IPS-NIHi11 (cell line): ENCODE measurements around the gene ANAPC2.

Experiments
- DNase-seq: peaks from one replicate; pipeline ENCODE4 v3.0.0; 2012; ENCODE audit warnings: mixed read lengths, low spot score

Gene ANAPC2

DNA sequence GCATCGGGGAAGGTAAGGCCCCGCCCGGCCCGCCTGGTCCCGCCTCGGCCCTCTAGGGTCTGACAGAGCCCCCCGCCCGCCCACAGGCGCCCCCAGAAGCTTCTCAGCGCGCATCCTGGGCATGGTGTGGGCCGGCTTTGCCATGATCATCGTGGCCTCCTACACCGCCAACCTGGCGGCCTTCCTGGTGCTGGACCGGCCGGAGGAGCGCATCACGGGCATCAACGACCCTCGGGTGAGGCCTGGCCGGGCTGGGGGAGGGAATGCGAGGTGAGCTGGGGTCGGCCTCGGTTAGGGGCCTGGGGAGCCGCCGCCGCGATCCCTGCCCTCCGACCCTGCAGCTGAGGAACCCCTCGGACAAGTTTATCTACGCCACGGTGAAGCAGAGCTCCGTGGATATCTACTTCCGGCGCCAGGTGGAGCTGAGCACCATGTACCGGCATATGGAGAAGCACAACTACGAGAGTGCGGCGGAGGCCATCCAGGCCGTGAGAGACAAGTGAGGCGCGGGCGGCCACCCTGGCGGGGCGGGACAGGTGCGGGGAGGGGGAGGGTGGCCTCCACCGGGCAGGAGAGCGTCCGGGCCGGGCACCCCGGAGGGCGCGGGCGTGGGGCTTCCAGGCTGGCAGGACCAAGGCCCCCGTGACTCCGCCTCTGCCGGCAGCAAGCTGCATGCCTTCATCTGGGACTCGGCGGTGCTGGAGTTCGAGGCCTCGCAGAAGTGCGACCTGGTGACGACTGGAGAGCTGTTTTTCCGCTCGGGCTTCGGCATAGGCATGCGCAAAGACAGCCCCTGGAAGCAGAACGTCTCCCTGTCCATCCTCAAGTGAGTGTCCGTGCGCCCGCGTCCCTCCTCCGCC, 25.6 kb downstream of the ANAPC2 start:
- DNase-seq: peak; percentile 50

DNA sequence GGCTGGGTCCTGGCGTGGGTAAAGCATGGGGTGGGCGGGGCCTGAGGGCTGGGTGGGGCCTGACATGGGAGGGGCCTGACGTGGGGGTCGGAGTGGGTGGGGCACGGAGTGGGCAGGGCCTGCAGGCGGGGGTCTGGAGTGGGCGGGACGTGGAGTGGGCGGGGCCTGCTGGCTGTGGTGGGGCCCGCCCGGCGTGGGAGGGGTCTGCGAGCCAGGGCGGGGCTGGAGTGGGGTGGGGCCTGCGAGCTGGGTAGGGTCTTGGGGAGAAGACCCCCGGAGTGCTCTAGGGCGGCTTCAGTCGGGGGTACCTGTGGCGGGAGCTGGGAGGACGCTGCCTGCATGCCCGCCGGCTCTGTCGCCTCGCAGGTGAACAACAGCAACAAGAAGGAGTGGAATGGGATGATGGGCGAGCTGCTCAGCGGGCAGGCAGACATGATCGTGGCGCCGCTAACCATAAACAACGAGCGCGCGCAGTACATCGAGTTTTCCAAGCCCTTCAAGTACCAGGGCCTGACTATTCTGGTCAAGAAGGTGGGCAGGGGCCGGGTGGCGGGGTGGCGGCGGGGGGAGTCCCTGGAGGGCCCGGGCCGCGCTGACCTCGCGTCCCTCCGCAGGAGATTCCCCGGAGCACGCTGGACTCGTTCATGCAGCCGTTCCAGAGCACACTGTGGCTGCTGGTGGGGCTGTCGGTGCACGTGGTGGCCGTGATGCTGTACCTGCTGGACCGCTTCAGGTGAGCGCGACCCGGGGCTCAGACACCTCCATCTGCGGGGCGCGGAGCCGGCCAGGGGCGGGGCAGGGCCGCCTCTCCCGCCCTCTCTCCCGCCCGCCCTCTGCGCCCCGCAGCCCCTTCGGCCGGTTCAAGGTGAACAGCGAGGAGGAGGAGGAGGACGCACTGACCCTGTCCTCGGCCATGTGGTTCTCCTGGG, 26.5 kb downstream of the ANAPC2 start:
- peak; percentile 88 for DNase-seq

DNA sequence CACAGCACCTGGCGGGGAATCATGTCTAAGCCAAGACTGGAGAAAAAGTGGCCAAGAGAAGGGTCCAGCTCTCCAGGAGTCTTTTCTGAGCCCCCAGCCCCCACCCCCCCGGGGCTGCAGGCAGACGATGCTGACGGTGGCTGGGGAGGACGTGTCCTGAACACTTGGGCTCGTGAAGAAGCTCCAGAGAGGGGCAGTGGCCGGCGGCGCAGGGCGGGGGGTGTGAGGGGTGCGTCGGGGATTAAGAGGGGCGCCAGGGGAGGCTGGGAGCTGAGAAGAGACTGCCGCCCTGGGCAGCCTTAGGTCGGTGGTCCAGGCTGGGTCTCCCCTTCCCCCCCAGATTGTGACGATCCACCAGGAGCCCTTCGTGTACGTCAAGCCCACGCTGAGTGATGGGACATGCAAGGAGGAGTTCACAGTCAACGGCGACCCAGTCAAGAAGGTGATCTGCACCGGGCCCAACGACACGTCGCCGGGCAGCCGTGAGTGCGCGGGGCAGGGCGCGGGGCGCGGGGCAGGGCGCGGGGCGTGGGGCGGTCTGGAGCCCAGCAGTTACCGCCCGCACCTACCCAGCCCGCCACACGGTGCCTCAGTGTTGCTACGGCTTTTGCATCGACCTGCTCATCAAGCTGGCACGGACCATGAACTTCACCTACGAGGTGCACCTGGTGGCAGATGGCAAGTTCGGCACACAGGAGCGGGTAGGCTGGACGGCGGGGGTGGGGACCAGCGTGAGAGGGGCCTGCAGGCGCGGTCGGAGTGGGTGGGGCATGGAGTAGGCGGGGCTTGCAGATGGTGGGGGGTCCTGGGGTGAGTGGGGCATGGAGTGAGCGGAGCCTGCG, 27.4 kb downstream of the ANAPC2 start:
- no peak for DNase-seq

DNA sequence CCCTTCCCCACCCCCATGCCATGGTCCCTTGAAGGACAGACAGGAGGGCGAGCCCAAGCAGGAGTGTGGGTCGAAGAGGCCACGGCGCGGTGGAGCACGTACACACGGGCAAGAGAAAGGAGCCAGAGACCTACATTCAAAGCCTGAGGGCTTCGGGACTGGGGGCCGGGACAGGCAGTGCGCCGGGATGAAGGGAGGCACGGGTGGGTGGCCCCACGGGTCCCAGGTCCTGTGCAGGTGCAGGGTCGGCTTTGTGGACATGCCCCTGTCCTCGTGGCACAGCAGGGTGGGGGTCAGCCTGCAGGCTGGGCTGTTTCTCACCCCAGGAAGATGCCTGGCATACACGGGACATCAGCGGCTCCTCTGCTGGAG, 28.3 kb downstream of the ANAPC2 start:
- no peak for DNase-seq

DNA sequence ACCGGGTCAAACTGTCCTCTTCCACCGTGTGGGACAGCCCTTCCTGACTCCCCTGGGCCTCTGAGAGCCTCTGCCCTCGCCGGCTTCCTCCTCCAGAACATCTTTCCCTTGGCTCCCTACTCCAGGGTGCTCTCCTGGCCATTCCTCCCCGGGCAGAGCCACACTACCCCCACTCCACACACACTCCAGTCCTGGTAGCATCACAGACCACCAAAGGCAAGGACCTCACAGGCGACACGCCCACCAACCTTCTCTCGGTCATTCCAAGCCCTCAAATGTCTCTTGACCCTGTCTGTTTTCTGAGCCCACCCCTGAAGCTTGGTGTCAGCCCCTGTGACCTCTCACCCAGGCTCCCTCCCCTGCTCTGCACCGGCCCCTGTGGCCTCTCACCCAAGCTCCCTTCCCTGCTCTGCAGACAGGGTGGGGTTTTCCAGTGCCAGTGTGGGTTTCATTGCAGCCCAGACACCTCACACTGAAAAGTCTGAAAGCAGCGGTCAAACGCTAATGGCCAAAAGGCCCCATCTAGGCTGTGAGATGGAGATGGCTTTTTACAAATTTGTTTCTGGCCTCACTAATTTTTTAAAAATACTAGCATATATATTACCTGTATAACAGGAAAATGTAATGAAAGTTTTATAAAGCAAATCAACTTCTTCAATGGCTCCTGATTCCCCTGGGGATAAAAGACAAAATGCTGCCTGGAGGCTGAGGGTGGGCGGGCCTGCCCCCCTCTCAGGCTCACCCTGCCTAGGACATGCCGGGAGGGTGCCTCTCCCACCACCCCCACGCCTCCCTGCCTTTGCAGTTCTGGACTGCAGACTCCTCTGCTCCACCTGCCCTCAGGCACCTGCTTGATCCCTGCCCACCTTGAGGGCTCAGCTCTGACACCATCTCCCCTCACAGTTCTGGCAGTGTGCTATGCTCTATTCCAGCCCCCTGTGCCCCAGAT, 29.0 kb downstream of the ANAPC2 start:
- no peak for DNase-seq

DNA sequence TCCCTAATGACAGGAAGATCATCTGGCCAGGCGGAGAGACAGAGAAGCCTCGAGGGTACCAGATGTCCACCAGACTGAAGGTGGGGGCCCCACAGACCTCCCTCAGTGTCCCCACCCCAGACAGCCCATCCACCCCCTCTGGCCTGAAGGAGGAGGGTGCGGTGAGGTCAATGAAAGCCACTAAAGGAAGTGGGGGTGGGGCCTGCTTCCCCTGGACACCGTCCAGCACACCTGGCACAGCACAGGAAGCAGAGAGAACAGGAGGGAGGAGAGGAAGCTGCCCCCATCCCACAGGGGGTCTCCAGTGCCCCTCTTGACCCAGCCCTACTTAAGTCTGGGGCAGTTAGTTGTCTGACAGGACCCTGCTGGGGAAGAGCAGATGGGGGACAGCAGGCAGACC, 29.7 kb downstream of the ANAPC2 start:
- DNase-seq: no peak

DNA sequence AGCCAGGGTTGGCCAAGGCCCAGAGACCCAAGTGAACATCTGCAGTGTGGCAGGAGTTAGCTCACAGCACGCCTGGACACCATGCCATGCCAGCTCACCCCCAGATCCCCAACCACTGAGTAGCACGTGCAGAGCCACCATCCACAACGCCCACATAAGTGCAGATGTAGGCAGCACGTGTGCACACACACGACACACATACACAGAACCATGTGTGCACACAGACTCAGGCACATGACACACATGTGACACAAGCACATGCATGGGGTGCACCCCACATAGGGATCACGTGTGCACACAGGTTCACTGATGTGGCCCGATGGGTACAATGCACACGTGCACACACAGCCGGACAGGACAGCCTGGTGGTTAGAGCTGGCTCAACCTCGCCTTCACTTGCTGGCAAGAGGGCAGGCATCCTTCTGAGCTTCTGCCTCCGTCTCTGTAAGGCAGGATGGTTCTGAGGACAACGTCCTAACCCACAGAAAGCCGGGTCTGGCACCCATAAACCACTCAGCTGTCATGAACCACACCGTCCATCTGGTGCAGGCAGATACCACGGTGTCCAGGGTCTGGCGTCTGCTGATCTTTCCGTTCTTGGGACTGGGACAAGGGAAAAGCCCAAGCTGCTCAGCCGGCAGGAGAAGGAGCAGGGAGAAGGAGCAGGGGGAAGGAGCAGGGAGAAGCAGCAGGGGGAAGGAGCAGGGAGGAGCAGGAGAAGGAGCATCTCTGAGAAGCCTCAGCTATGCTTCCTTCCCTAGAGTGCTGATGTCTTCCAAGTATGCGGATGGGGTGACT, 30.5 kb downstream of the ANAPC2 start:
- no peak for DNase-seq

DNA sequence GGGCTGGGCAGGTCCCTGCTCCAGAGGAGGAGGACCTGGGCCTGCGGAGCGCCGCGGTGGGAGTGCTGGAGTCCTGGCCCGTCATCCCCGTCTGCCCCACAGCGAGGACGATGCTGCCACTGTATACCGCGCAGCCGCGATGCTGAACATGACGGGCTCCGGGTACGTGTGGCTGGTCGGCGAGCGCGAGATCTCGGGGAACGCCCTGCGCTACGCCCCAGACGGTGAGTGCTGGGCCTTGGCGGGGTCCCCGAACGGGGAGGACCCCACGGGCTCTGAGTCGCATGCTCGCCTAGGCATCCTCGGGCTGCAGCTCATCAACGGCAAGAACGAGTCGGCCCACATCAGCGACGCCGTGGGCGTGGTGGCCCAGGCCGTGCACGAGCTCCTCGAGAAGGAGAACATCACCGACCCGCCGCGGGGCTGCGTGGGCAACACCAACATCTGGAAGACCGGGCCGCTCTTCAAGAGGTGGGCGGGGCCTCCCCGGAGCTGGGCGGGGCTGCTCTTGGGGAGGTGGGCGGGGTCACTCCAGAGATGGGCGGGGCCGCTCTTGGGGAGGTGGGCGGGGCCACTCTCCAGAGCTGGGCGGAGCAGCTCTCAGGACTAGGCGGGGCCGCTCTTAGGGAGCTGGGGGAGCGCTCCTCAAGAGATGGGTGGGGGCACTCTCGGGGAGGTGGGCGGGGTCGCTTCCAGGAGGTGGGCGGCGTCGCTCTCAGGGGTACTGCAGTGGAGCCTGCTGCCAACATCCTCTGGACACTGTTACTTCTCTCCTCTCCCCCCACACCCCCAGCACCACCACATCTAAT, 31.6 kb downstream of the ANAPC2 start:
- peak; percentile 81 for DNase-seq

DNA sequence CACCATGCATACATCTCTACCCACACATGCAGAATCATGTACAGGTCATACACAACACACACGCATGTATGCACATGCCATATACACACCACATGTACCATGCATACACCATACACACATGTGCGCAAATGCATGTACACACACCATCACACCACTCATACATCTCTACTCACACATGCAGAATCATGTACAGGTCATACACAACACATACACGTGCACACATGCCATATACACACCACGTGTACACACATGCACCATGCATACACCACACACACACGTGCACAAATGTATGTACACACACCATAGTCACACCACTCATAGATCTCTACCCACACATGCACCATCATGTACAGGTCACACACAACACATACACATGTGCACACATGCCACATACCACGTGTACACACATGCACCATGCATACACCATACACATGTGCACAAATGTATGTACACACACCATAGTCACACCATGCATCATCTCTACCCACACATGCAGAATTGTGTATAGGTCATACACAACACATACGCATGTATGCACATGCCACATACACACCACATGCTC, 35.4 kb downstream of the ANAPC2 start:
- DNase-seq: no peak

DNA sequence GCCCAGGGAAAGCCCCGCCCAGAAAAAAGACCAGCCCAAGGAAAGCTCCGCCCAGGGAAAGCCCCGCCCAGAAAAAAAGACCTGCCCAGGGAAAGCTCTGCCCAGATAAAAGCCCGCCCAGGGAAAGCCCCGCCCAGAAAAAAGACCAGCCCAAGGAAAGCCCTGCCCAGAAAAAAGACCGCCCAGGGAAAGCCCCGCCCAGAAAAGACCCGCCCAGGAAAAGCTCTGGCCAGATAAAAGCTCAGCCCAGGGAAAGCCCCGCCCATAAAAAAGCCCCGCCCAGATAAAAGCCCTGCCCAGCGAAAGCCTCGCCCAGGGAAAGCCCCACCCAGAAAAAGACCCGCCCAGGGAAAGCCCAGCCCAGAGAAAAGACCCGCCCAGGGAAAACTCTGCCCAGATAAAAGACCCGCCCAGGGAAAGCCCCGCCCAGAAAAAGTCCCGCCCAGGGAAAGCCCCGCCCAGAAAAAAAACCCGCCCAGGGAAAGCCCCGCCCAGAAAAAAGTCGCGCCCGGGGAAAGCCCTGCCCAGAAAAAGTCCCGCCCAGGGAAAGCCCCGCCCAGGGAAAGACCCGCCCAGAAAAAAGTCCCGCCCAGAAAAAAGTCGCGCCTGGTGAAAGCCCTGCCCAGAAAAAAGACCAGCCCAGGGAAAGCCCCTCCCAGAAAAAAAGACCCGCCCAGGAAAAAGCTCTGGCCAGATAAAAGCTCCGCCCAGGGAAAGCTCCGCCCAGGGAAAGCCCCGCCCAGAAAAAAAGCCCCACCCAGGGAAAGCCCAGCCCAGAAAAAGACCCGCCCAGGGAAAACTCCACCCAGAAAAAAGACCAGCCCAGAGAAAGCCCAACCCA, 37.5 kb downstream of the ANAPC2 start:
- DNase-seq: peak; percentile 62

DNA sequence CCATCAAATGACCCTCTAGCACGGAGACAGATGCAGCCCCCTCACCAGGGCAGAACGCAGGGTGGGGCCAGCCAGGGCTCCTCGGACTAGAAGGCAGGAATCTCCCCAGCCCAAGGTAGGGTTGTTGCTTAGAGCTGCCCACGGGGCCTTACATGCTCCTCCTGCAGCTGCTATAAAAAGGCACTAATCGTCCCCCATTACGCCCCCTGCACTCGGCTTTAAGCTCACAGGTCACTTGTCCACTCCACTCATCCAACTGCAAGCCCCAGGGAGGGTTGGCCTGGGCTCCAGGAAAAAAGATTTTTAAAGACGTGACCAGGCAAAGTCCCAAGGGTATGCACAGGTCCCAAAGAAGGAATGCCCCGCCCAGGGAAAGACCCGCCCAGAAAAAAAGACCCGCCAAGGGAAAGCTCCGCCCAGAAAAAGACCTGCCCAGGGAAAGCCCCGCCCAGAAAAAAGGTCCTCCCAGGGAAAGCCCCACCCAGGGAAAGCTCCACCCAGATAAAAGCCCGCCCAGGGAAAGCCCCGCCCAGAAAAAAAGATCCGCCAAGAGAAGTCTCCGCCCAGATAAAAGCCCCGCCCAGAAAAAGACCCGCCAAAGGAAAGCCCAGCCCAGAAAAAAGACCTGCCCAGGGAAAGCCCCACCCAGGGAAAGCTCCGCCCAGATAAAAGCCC, 38.3 kb downstream of the ANAPC2 start:
- DNase-seq: peak; percentile 62

DNA sequence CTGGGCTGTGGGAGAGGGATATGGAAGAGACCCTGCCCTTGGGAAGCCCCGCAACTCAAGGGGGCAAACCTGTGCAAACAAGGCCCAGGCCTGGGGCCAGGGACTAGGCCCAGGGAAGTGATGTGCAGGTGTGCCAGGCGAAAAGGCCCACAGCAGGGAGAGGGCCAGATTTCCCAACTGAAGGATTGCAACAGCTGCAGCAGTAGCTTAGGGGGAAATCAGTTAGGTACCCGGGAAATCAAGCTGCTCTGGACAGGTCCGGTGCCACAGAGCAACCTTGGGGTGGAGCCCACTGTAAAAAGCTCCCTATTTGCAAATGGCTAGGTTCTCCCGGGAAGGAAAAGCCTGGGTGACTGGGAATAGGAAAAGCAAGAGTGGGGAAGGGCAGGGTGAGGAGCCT, 39.0 kb downstream of the ANAPC2 start:
- DNase-seq: no peak

DNA sequence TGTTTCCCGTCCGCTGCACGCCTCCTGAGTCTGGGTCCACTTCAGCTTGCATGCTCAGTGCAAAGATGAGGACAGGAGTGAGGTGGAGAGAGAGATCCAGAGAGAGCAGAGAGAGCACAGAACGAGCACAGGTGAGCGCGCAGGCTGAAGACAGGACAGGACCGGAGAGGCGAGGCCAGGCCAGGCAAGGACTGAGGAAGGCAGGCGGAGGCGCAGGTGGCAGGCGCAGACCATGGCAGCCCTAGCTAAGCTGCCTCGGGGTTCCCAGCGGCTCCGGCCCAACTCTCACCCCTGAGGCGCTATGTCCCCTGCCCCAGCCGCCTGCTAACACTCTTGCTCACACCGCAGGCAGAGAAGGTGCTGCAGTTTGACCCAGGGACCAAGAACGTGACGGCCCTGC, 39.7 kb downstream of the ANAPC2 start:
- DNase-seq: no peak

DNA sequence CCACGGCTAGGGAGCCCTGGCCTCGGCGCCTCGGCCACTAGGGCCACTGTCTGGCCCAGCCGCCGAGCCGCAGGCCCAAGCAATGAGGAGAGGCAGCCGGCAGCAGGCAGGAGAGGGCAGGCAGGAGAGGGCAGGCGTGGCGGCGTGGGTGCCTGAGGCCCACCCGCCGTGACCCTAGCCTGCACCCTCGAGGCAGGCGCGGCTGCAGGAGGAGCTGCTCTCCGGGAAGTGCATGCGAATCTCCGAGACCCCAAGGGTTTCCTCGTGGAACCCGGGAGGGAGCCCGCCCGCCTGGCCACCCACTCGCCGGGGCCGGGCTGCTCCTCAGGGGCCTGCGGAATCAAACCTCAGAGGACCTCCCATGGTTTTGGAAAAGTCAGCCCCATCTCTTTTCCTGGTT, 40.1 kb downstream of the ANAPC2 start:
- no peak for DNase-seq

DNA sequence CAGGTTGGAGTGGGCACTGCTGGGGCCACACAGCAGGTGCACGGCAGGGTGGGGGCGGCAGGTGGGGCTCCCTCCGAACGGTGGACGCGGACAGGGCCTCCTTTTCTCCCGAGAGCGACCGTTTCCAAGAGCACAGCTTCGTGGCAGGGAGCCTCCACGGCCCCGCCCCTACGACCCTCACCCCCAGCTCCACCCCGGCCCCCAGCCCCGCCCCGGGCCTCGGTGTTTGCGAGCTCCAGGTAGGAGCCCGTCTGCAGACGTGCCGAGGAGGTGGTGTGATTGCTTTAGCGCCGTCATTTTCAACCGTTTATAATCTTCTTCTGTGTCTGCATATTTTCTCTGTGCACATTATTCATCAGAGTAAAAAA, 40.6 kb downstream of the ANAPC2 start:
- DNase-seq: no peak

DNA sequence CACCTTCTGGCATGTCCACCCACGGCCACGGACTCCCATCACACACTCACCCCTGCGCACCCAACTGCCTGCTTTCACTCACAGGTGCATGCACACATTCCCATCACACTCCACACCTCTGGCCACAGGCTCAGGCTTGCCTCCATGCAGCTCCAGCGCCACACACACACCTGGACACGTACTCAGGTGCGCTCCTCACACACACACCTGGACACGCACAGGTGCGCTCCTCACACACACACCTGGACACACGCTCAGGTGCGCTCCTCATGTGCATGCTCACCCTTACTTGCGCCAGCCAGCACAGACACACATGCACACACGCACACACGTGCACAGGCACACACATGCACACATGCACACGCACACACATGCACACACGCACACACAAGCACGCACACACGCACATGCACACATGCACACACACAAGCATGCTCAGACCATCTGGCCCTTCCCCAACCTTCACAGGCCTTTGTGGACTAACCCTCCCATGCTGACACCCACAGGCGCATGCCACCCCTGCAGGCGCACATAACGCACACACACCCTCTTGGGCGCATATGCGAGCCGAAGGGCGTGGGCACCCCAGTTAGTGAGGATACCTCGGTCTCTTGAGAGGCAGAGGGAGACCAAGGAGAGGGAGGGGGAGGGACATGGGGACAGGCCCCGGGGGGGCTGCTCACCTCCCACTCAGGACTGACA, 41.1 kb downstream of the ANAPC2 start:
- DNase-seq: peak; percentile 7

DNA sequence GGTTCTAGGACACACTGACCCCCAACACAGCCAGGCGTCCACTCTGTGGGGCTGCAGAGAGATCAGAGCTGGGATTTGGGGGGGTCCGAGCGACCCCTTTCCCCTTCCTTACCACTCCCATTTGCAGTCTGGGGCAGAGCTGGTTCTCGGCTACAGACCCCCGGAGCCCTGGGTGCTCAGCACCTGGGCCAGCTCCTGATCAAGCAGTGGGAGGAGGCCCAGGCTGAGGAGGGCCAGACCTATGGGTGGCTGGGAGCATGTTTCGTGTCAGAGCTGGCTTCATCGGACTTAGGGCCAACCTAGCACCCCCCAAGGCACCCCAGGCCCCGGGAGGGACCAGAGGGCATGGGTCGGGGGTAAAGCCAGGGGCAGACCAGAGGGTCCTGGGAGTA, 41.8 kb downstream of the ANAPC2 start:
- DNase-seq: peak; percentile 63
